Hepatocyte (in vitro differentiated cells): ENCODE measurements around the gene PRR18.

Experiments used
- CTCF ChIP-seq: fragments of 200-600 bp; sonication (generic); IDR thresholded peaks from 2 replicates; pipeline ENCODE4 v1.5.1; 2016; ENCODE audit warnings: antibody characterized with exemption, mild to moderate bottlenecking; ENCODE audit not compliant: poor library complexity
- EZH2 ChIP-seq: fragments of 200-600 bp; sonication (generic); IDR thresholded peaks from 2 replicates; pipeline ENCODE4 v1.6.1; 2016; ENCODE audit warnings: antibody characterized with exemption, mild to moderate bottlenecking, borderline replicate concordance
- EZH2phosphoT487 ChIP-seq: fragments of 200-600 bp; sonication (generic); IDR thresholded peaks from one replicate; pipeline ENCODE4 v1.6.1; 2018; ENCODE audit warnings: antibody characterized with exemption, mild to moderate bottlenecking, low read depth, moderate library complexity; ENCODE audit not compliant: unreplicated experiment, severe bottlenecking

- TF ChIP-seq CTCF: no peak
- no peak for TF ChIP-seq EZH2
- TF ChIP-seq EZH2phosphoT487: no peak
Measured at GRCh38 chr6:166301611-166302529, 6.3 kb downstream of the PRR18 start.
